ENCODE data around the gene PAQR4. TPM values are rescaled to one million over a fixed set of nuclear protein-coding genes. Genes with fewer than 3 reads are reported as not detected.

The PAQR4 gene
- polyA plus RNA-seq, 1 experiment = 4.4 TPM

GRCh38 chr16:2985893-2986355 is 16.8 kb downstream of the PAQR4 start:
- Histone ChIP-seq H3K27me3 (ENCODE audit: control insufficient read depth, insufficient read depth, low read length) (peaks cover 6% of the 10 kb centered on the region), H3K36me3 (ENCODE audit: control insufficient read depth, insufficient read depth, low read length) (no peaks in the 10 kb centered on the region), H3K4me3 (ENCODE audit: low read depth, low read length) (no peak overlapping the region)
- TF ChIP-seq CTCF (IDR thresholded peaks at IDR 0.05; ENCODE audit: insufficient read depth, low read depth, low read length) = no peak
- CTCF ChIA-PET = no interaction called here
- POLR2A ChIA-PET = no interaction called here
- no peak for DNase-seq (ENCODE audit: low read depth)

GRCh38 chr16:2986623-2987188 is 17.6 kb downstream of the PAQR4 start:
- no peak for TF ChIP-seq CTCF (IDR thresholded peaks at IDR 0.05; ENCODE audit: insufficient read depth, low read depth, low read length)
- Histone ChIP-seq H3K36me3 (ENCODE audit: control insufficient read depth, insufficient read depth, low read length) (no peaks in the 10 kb centered on the region), H3K27me3 (ENCODE audit: control insufficient read depth, insufficient read depth, low read length) (peaks cover 6% of the 10 kb centered on the region), H3K4me3 (ENCODE audit: low read depth, low read length) (no peak overlapping the region)
- no peak for DNase-seq (ENCODE audit: low read depth)
- ChIA-PET POLR2A (no interaction called here), CTCF (interaction anchor here (0.9 kb wide), 1 partner anchor 16 kb away, joined by 3 read pairs; no protein-coding TSS in a partner anchor)

- H3K36me3 ChIP-seq (ENCODE audit: control insufficient read depth, insufficient read depth, low read length) = no peaks in the 10 kb centered on the region
- no peak for TF ChIP-seq CTCF (IDR thresholded peaks at IDR 0.05; ENCODE audit: insufficient read depth, low read depth, low read length)
- no peak overlapping the region for H3K4me3 ChIP-seq (ENCODE audit: low read depth, low read length)
- POLR2A ChIA-PET = interaction anchor here (0.6 kb wide), 1 partner anchor 150 kb away, joined by 3 read pairs; no protein-coding TSS in a partner anchor
- no peak for DNase-seq (ENCODE audit: low read depth)
- peaks cover 6% of the 10 kb centered on the region for H3K27me3 ChIP-seq (ENCODE audit: control insufficient read depth, insufficient read depth, low read length)
- CTCF ChIA-PET = interaction anchor here (0.6 to 0.9 kb wide), 2 partner anchors 11 to 15 kb away, joined by 3 read pairs; no protein-coding TSS in a partner anchor
Observed at GRCh38 chr16:2987286-2987685, 18.1 kb downstream of the PAQR4 start.

- Histone ChIP-seq H3K4me3 (ENCODE audit: low read depth, low read length) (no peak overlapping the region), H3K36me3 (ENCODE audit: control insufficient read depth, insufficient read depth, low read length) (no peaks in the 10 kb centered on the region), H3K27me3 (ENCODE audit: control insufficient read depth, insufficient read depth, low read length) (peaks cover 6% of the 10 kb centered on the region)
- TF ChIP-seq CTCF (IDR thresholded peaks at IDR 0.05; ENCODE audit: insufficient read depth, low read depth, low read length) = no peak
- CTCF ChIA-PET = interaction anchor here (0.6 to 0.9 kb wide), 2 partner anchors 12 to 15 kb away, joined by 3 read pairs; no protein-coding TSS in a partner anchor
- no peak for DNase-seq (ENCODE audit: low read depth)
- POLR2A ChIA-PET = interaction anchor here (0.6 kb wide), 1 partner anchor 149 kb away, joined by 3 read pairs; no protein-coding TSS in a partner anchor
Observed at GRCh38 chr16:2987833-2988232, 18.7 kb downstream of the PAQR4 start.

- POLR2A ChIA-PET = no interaction called here
Observed at GRCh38 chr16:2988590-2989099, 19.5 kb downstream of the PAQR4 start.

More at GRCh38 chr16:2988590-2989099, 19.5 kb downstream of the PAQR4 start:
- CTCF ChIA-PET = no interaction called here
- H3K27me3 ChIP-seq (ENCODE audit: control insufficient read depth, insufficient read depth, low read length) = peaks cover 6% of the 10 kb centered on the region
- H3K36me3 ChIP-seq (ENCODE audit: control insufficient read depth, insufficient read depth, low read length) = no peaks in the 10 kb centered on the region
- no peak for TF ChIP-seq CTCF (IDR thresholded peaks at IDR 0.05; ENCODE audit: insufficient read depth, low read depth, low read length)
- H3K4me3 ChIP-seq (ENCODE audit: low read depth, low read length) = no peak overlapping the region
- no peak for DNase-seq (ENCODE audit: low read depth)

Data from BJ (cell line).